ENCODE measurements around the gene MAB21L4. TPM values are rescaled to one million over a fixed set of nuclear protein-coding genes. Genes with fewer than 3 reads are reported as not detected.

Gene MAB21L4
- total and polyA plus RNA-seq, 8 donors, result 0.79 to 35.7 (median 2.0) TPM

GRCh38 chr2:240900141-240900860, 4.3 kb upstream of the MAB21L4 start:
- no peak overlapping the region for H3K4me3 ChIP-seq
- peaks cover 3 to 6% of the 10 kb centered on the region in 2 donors for H3K4me1 ChIP-seq
- no peaks in the 10 kb centered on the region for H3K9me3 ChIP-seq
- H3K36me3 ChIP-seq, result no peaks in the 10 kb centered on the region
- TF ChIP-seq CTCF (IDR thresholded peaks at IDR 0.05), result no peak
- H3K27ac ChIP-seq, result no peak overlapping the region
- no peaks in the 10 kb centered on the region for H3K27me3 ChIP-seq
- DNase-seq (peak in 1 of 4 donors; percentile 61), ATAC-seq (no peak)
- intact Hi-C loops (cut with DNase I), result no loop called here

DNA sequence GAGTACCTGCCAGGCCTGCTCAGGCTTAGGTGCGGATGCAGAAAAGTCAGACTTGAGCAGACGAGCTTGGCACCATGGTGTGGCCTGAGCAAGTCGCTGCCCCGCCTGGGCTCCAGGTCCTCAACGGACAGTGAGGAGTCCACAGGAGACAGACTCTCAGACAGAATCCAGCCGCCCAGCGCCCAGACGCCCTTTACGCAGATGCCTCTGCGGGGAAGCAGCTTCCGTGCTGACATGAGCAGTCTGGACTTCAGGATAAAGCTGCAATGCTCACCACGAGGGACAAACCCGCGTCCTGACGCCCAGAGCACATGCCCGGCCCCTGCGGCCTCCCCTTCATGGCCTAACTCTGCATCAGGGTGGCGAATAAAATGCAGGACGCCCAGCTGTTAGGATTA, 3.5 kb upstream of the MAB21L4 start:
- Histone ChIP-seq H3K9me3 (no peaks in the 10 kb centered on the region), H3K36me3 (no peaks in the 10 kb centered on the region), H3K27ac (no peak overlapping the region), H3K27me3 (no peaks in the 10 kb centered on the region), H3K4me1 (peaks cover 3 to 6% of the 10 kb centered on the region in 2 donors), H3K4me3 (no peak overlapping the region)
- DNase-seq (peak in 1 of 4 donors; percentile 81), ATAC-seq (no peak)
- intact Hi-C loops (cut with DNase I), result no loop called here
- no peak for TF ChIP-seq CTCF (IDR thresholded peaks at IDR 0.05)

DNA sequence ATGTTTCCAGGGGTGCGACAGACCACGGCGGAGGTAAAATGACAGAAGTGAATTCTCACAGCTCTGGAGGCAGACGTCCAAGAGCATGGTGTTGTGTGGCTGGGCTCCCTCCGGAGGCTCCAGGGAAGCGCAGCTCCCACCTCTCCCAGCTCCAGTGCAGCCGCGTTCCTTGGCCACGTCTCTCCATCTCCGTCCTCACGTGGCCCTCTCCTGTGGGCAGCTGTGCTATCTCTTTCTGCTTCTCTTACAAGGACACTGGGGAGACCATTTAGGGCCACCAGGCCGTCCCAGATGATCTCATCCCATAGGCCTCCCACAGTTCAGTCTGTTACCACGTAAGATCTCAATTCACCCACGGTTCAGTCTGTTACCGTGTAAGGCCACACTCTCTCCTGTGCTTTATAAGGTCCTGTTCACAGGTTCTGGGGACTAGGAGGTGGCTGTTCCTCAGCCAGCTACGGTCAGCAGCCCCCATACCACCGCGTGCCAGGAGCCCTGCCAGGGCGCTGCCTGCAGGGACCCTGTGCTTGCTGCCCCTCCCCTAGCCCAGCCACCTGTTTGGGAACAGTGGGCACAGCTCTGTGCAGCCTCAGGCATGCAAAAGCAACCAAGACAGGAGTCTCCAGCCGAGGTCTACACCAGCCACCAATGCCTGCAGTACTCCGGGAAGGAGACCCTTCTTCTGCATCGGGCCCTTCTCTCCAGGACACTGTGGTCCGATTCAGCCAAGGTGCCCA, 2.9 kb upstream of the MAB21L4 start:
- peak overlapping the region; percentile 26 to 60 for H3K27ac ChIP-seq
- no peak for ATAC-seq

GRCh38 chr2:240898108-240898730, 2.3 kb upstream of the MAB21L4 start:
- TF ChIP-seq CTCF (IDR thresholded peaks at IDR 0.05), result no peak
- Histone ChIP-seq H3K36me3 (no peaks in the 10 kb centered on the region), H3K4me1 (peaks cover 3 to 6% of the 10 kb centered on the region in 2 donors), H3K4me3 (no peak overlapping the region), H3K9me3 (no peaks in the 10 kb centered on the region), H3K27ac (peak overlapping the region in 1 of 2 donors; percentile 60), H3K27me3 (no peaks in the 10 kb centered on the region)
- DNase-seq, result peak in 2 of 4 donors; percentile 72 to 73
- peak; percentile 4 for ATAC-seq
- intact Hi-C loops (cut with DNase I), result no loop called here

More for the DNA sequence above, 2.9 kb upstream of the MAB21L4 start:
- Histone ChIP-seq H3K4me3 (no peak overlapping the region), H3K27me3 (no peaks in the 10 kb centered on the region), H3K4me1 (peaks cover 3 to 6% of the 10 kb centered on the region in 2 donors), H3K36me3 (no peaks in the 10 kb centered on the region), H3K9me3 (no peaks in the 10 kb centered on the region)
- intact Hi-C loops (cut with DNase I), result no loop called here
- TF ChIP-seq CTCF (IDR thresholded peaks at IDR 0.05), result no peak
- DNase-seq, result peak in 1 of 4 donors; percentile 67

Data from left lung (tissue), 10 donors.